Neural cell (in vitro differentiated cells): ENCODE results near the gene SND1. TPM values are rescaled to one million over a fixed set of nuclear protein-coding genes. Genes with fewer than 3 reads are reported as not detected.

Experiments
- H2AFZ ChIP-seq: fragments of 200-600, 300-800 bp; sonication (generic), shearing (Covaris generic); 2 replicates; pipeline ENCODE4 v1.6.0; 2014; ENCODE audit warnings: low read depth, mild to moderate bottlenecking, antibody characterized with exemption, low read length, moderate library complexity
- H3F3A ChIP-seq: fragments of 200-600 bp; shearing (Covaris generic); 2 replicates; pipeline ENCODE4 v1.6.1; 2016; ENCODE audit warnings: mild to moderate bottlenecking, moderate library complexity, mixed read lengths, antibody characterized with exemption, low read length; ENCODE audit not compliant: insufficient read depth, poor library complexity, severe bottlenecking
- H3K27ac ChIP-seq: fragments of 200-600, 300-800 bp; sonication (generic), shearing (Covaris generic); 2 replicates; pipeline ENCODE4 v1.5.1; 2014; ENCODE audit warnings: mild to moderate bottlenecking, low read length, moderate library complexity
- H3K27me3 ChIP-seq: fragments of 300-800, 200-600 bp; sonication (generic), shearing (Covaris generic); 2 replicates; pipeline ENCODE4 v1.6.0; 2014; ENCODE audit warnings: mild to moderate bottlenecking, low read depth, low read length, moderate library complexity; ENCODE audit not compliant: insufficient read depth
- H3K36me3 ChIP-seq: fragments of 300-800, 200-600 bp; sonication (generic), shearing (Covaris generic); 2 replicates; pipeline ENCODE4 v1.5.1; 2014; ENCODE audit warnings: mild to moderate bottlenecking, antibody characterized with exemption, low read length, moderate library complexity; ENCODE audit not compliant: insufficient read depth
- H3K4me2 ChIP-seq: fragments of 300-800, 200-600 bp; sonication (generic), shearing (Covaris generic); 2 replicates; pipeline ENCODE4 v1.6.0; 2014; ENCODE audit warnings: mild to moderate bottlenecking, low read length
- H3K4me3 ChIP-seq: fragments of 300-800, 200-600 bp; sonication (generic), shearing (Covaris generic); 2 replicates; pipeline ENCODE4 v1.5.1; 2014; ENCODE audit warnings: mild to moderate bottlenecking, low read length, moderate library complexity
- H3K79me2 ChIP-seq: fragments of 200-600 bp; shearing (Covaris generic); replicated peaks from 2 replicates; pipeline ENCODE4 v1.6.0; 2014; ENCODE audit warnings: mild to moderate bottlenecking, low read length, moderate library complexity; ENCODE audit not compliant: insufficient read depth
- H3K9ac ChIP-seq: fragments of 300-800, 200-600 bp; sonication (generic), shearing (Covaris generic); 2 replicates; pipeline ENCODE4 v1.6.1; 2016; ENCODE audit warnings: mild to moderate bottlenecking, low read length, mixed read lengths
- H3K9me2 ChIP-seq: fragments of 200-600 bp; shearing (Covaris generic); 2 replicates; pipeline ENCODE4 v1.6.1; 2016; ENCODE audit warnings: mild to moderate bottlenecking, low read length, mixed read lengths; ENCODE audit not compliant: insufficient read depth
- H3K9me3 ChIP-seq: fragments of 200-600, 300-800 bp; sonication (generic), shearing (Covaris generic); 2 replicates; pipeline ENCODE4 v1.6.1; 2016; ENCODE audit warnings: mild to moderate bottlenecking, mixed run types, low read length, moderate library complexity, mixed read lengths
- H4K20me1 ChIP-seq: fragments of 200-600 bp; shearing (Covaris generic); 2 replicates; pipeline ENCODE4 v1.6.1; 2016; ENCODE audit warnings: mild to moderate bottlenecking, mixed run types; ENCODE audit not compliant: insufficient read depth
- EP300 ChIP-seq: fragments of 450-650 bp; conservative IDR thresholded peaks from 2 replicates; pipeline ENCODE4 v1.6.1; 2014; ENCODE audit warnings: antibody characterized with exemption, mild to moderate bottlenecking, moderate library complexity; ENCODE audit not compliant: poor library complexity, severe bottlenecking
- EZH2 ChIP-seq: fragments of 200-600, 300-800 bp; shearing (Covaris generic), sonication (generic); IDR thresholded peaks from 2 replicates; pipeline ENCODE4 v1.6.1; 2014; ENCODE audit warnings: antibody characterized with exemption, low read length, borderline replicate concordance, mild to moderate bottlenecking; ENCODE audit not compliant: insufficient read depth, poor library complexity, severe bottlenecking
- MXI1 ChIP-seq: fragments of 450-650 bp; conservative IDR thresholded peaks from 2 replicates; pipeline ENCODE4 v1.6.1; 2014; ENCODE audit warnings: antibody characterized with exemption, mild to moderate bottlenecking; ENCODE audit not compliant: poor library complexity, severe bottlenecking
- POLR2AphosphoS5 ChIP-seq: IDR thresholded peaks from 2 replicates; pipeline ENCODE4 v1.6.1; 2012
- RAD21 ChIP-seq: fragments of 450-650 bp; conservative IDR thresholded peaks from 2 replicates; pipeline ENCODE4 v1.6.1; 2014; ENCODE audit warnings: antibody characterized with exemption, mild to moderate bottlenecking, moderate library complexity
- REST ChIP-seq: IDR thresholded peaks from 2 replicates; pipeline ENCODE4 v1.6.1; 2012; ENCODE audit warnings: borderline replicate concordance
- SMC3 ChIP-seq: fragments of 450-650 bp; conservative IDR thresholded peaks from 2 replicates; pipeline ENCODE4 v1.6.1; 2014; ENCODE audit warnings: antibody characterized with exemption, mild to moderate bottlenecking, moderate library complexity; ENCODE audit not compliant: poor library complexity
- TAF1 ChIP-seq: IDR thresholded peaks from 2 replicates; pipeline ENCODE4 v1.6.1; 2012; ENCODE audit warnings: low read depth
- polyA plus RNA-seq: library from polyadenylated mRNA; depleted of rRNA; stranded (reverse); fragments of >200 nt; gene quantifications from 2 replicates; pipeline ENCODE4 v1.2.3, GENCODE V29; 2014
- TF ChIP-seq, protein P1 (sequence below): fragments of 450-650 bp; IDR thresholded peaks from 2 replicates; pipeline ENCODE4 v1.5.1; 2014; ENCODE audit warnings: antibody characterized with exemption, mild to moderate bottlenecking, moderate library complexity; ENCODE audit not compliant: poor library complexity, severe bottlenecking

SND1 gene
- polyA plus RNA-seq, 1 donor from 2014 or later = 37.4 TPM

- Histone ChIP-seq H3K9me3 (no peaks in the 10 kb centered on the region), H3K9me2 (no peaks in the 10 kb centered on the region), H3F3A (no peaks in the 10 kb centered on the region), H3K27ac (no peak overlapping the region), H3K79me2 (no peaks in the 10 kb centered on the region), H3K4me3 (no peak overlapping the region), H3K27me3 (no peaks in the 10 kb centered on the region), H3K9ac (no peak overlapping the region), H2AFZ (no peak overlapping the region), H3K4me2 (no peak overlapping the region), H3K36me3 (no peaks in the 10 kb centered on the region), H4K20me1 (no peaks in the 10 kb centered on the region)
- TF ChIP-seq REST (no peak), RAD21 (no peak), EZH2 (no peak), SMC3 (no peak), TAF1 (no peak), POLR2AphosphoS5 (no peak), EP300 (no peak), MXI1 (no peak)
- TF ChIP-seq, protein P1, sequence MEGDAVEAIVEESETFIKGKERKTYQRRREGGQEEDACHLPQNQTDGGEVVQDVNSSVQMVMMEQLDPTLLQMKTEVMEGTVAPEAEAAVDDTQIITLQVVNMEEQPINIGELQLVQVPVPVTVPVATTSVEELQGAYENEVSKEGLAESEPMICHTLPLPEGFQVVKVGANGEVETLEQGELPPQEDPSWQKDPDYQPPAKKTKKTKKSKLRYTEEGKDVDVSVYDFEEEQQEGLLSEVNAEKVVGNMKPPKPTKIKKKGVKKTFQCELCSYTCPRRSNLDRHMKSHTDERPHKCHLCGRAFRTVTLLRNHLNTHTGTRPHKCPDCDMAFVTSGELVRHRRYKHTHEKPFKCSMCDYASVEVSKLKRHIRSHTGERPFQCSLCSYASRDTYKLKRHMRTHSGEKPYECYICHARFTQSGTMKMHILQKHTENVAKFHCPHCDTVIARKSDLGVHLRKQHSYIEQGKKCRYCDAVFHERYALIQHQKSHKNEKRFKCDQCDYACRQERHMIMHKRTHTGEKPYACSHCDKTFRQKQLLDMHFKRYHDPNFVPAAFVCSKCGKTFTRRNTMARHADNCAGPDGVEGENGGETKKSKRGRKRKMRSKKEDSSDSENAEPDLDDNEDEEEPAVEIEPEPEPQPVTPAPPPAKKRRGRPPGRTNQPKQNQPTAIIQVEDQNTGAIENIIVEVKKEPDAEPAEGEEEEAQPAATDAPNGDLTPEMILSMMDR = no peak
These were observed 15.2 kb downstream of the SND1 start for GRCh38 chr7:127667017-127667670.

DNA sequence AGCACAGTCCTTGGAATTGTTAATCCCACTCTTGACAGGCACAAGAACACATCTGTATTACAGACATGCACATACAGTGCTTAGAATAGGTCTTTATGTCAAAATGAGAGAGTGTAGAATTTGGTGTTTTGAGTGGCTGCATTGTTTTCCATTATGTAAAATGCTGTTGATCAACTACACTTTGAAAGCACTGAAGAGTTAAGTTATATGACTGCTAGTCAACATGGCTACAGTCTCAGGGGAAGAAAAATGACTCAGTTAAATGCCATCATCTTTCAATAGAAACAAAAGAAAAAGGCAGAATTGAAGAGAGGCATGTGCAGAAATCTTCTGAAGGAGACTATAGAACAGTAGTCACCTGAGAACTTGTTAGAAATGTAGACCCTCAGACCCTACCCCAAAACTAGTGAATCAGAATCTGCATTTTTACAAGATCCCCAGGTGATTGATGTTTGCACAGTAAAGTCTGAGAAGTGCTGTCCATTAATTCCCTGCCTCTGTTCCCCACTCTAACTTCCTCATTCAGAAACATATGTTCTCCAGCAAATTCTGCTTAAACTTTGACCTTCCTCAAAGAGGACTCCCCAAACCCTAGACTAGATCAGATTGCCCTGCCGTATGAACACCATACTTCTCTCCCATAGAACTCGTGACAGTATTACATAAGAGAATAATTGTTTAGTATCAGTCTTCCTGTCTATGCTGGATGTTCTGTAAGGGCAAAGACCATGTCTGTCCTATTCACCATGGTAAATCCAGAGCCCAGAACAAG is 16.0 kb downstream of the SND1 start:
- Histone ChIP-seq H3F3A (no peaks in the 10 kb centered on the region), H3K4me2 (no peak overlapping the region)

More for the DNA sequence above, 16.0 kb downstream of the SND1 start:
- H3K79me2 ChIP-seq = no peaks in the 10 kb centered on the region
- no peaks in the 10 kb centered on the region for H4K20me1 ChIP-seq
- no peak overlapping the region for H3K9ac ChIP-seq
- no peak overlapping the region for H3K27ac ChIP-seq
- TF ChIP-seq TAF1 (no peak), POLR2AphosphoS5 (no peak), EZH2 (no peak), EP300 (no peak), SMC3 (no peak), RAD21 (no peak), REST (no peak), MXI1 (no peak)
- TF ChIP-seq, protein P1 = no peak
- no peaks in the 10 kb centered on the region for H3K9me3 ChIP-seq
- no peaks in the 10 kb centered on the region for H3K27me3 ChIP-seq
- no peak overlapping the region for H3K4me3 ChIP-seq
- no peaks in the 10 kb centered on the region for H3K9me2 ChIP-seq
- H2AFZ ChIP-seq = no peak overlapping the region
- H3K36me3 ChIP-seq = no peaks in the 10 kb centered on the region
